ENCODE measurements around the gene AFF3.
"Not testable (repeated sequence)": the region's sequence is repeated elsewhere in the genome, so short reads cannot be mapped to it uniquely, and the experiment has no call there.

DNA sequence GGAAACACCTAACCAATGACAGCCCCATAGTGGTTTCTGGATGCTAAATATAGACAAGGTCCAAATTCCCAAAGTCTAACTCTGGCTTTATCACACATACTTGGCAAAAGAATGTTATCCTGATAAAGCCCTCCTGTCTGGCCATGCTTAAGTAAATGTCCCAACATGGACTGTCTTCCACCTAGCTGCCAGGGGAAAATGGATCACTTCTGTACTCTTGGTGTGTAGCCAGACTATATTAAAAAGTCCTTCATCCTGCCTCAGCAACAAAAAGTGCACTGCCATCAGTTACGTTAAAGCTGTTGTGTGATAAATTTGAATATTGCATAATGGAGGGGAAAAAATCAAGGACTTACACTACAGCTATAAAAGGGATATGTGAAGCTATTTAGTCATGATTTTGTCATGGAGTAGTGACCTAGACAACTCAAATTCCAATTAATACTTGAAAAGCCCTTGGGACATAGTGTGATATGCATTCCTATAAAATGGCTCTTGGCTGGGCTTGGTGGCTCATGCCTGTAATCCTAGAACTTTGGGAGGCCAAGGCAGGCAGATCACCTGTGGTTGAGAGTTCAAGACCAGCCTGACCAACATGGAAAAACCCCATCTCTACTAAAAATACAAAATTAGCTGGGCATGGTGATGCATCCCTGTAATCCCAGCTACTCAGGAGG lies 60.0 kb downstream of the AFF3 start:
- TF ChIP-seq, protein P1, sequence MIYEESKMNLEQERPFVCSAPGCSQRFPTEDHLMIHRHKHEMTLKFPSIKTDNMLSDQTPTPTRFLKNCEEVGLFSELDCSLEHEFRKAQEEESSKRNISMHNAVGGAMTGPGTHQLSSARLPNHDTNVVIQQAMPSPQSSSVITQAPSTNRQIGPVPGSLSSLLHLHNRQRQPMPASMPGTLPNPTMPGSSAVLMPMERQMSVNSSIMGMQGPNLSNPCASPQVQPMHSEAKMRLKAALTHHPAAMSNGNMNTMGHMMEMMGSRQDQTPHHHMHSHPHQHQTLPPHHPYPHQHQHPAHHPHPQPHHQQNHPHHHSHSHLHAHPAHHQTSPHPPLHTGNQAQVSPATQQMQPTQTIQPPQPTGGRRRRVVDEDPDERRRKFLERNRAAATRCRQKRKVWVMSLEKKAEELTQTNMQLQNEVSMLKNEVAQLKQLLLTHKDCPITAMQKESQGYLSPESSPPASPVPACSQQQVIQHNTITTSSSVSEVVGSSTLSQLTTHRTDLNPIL (CRISPR knock-in tag; IDR thresholded peaks at IDR 0.05; ENCODE audit: low read depth): not testable (repeated sequence)
- not testable (repeated sequence) for TF ChIP-seq BACH2 (CRISPR knock-in tag; IDR thresholded peaks at IDR 0.05; ENCODE audit: borderline replicate concordance); ESRRG (CRISPR knock-in tag; IDR thresholded peaks at IDR 0.05); TOX (CRISPR knock-in tag; IDR thresholded peaks at IDR 0.05; ENCODE audit: borderline replicate concordance); POU6F1 (CRISPR knock-in tag; IDR thresholded peaks at IDR 0.05; ENCODE audit: borderline replicate concordance, low read depth)
- TF ChIP-seq, protein P2, sequence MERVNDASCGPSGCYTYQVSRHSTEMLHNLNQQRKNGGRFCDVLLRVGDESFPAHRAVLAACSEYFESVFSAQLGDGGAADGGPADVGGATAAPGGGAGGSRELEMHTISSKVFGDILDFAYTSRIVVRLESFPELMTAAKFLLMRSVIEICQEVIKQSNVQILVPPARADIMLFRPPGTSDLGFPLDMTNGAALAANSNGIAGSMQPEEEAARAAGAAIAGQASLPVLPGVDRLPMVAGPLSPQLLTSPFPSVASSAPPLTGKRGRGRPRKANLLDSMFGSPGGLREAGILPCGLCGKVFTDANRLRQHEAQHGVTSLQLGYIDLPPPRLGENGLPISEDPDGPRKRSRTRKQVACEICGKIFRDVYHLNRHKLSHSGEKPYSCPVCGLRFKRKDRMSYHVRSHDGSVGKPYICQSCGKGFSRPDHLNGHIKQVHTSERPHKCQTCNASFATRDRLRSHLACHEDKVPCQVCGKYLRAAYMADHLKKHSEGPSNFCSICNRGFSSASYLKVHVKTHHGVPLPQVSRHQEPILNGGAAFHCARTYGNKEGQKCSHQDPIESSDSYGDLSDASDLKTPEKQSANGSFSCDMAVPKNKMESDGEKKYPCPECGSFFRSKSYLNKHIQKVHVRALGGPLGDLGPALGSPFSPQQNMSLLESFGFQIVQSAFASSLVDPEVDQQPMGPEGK (CRISPR knock-in tag; IDR thresholded peaks at IDR 0.05; ENCODE audit: borderline replicate concordance): not testable (repeated sequence)

Data from SK-N-SH treated with all-trans-retinoic acid at 6 μM for 48 hours (cell line).